MM.1S (cell line): ENCODE data around the gene KAT2A.

Experiments
- DNase-seq: peaks from one replicate; pipeline ENCODE4 v3.0.0-alpha.2; 2015
- H2AFZ ChIP-seq: fragments of 300-600 bp; sonication (generic); 2 replicates; pipeline ENCODE4 v1.6.0; 2016; ENCODE audit warnings: antibody characterized with exemption, low read length
- H3F3A ChIP-seq: fragments of 300-600 bp; sonication (generic); 2 replicates; pipeline ENCODE4 v1.6.1; 2016; ENCODE audit warnings: mild to moderate bottlenecking, antibody characterized with exemption, low read length, moderate library complexity, mixed read lengths; ENCODE audit not compliant: insufficient read depth
- H3K27ac ChIP-seq: fragments of 300-600 bp; sonication (generic); 2 replicates; pipeline ENCODE4 v1.5.1; 2016; ENCODE audit warnings: mild to moderate bottlenecking, low read length
- H3K27me3 ChIP-seq: fragments of 300-600 bp; sonication (generic); replicated peaks from 2 replicates; pipeline ENCODE4 v1.6.0; 2016; ENCODE audit warnings: low read length; ENCODE audit not compliant: insufficient read depth
- H3K36me3 ChIP-seq: fragments of 300-600 bp; sonication (generic); replicated peaks from 2 replicates; pipeline ENCODE4 v1.6.1; 2016; ENCODE audit warnings: mild to moderate bottlenecking, low read length, mixed read lengths; ENCODE audit not compliant: insufficient read depth
- H3K4me1 ChIP-seq: fragments of 300-600 bp; sonication (generic); 2 replicates; pipeline ENCODE4 v1.6.1; 2016; ENCODE audit warnings: low read length, mixed read lengths
- H3K4me2 ChIP-seq: fragments of 300-600 bp; sonication (generic); 2 replicates; pipeline ENCODE4 v1.6.0; 2016; ENCODE audit warnings: low read depth, low read length
- H3K4me3 ChIP-seq: fragments of 300-600 bp; sonication (generic); 2 replicates; pipeline ENCODE4 v1.5.1; 2016; ENCODE audit warnings: low read length, mixed read lengths
- H3K79me2 ChIP-seq: fragments of 300-600 bp; sonication (generic); 2 replicates; pipeline ENCODE4 v1.6.1; 2016; ENCODE audit warnings: mixed run types, low read length, mixed read lengths
- H3K9ac ChIP-seq: fragments of 300-600 bp; sonication (generic); 2 replicates; pipeline ENCODE4 v1.6.1; 2016; ENCODE audit warnings: low read length, mixed read lengths
- H3K9me2 ChIP-seq: fragments of 300-600 bp; sonication (generic); replicated peaks from 2 replicates; pipeline ENCODE4 v1.6.1; 2016; ENCODE audit warnings: mild to moderate bottlenecking, low read length, mixed read lengths; ENCODE audit not compliant: insufficient read depth
- H3K9me3 ChIP-seq: fragments of 300-600 bp; sonication (generic); replicated peaks from 2 replicates; pipeline ENCODE4 v1.6.1; 2016; ENCODE audit warnings: mild to moderate bottlenecking, low read length, mixed read lengths; ENCODE audit not compliant: insufficient read depth
- H4K20me1 ChIP-seq: fragments of 300-600 bp; sonication (generic); 2 replicates; pipeline ENCODE4 v1.6.1; 2016; ENCODE audit warnings: mild to moderate bottlenecking, low read length, moderate library complexity, mixed read lengths; ENCODE audit not compliant: insufficient read depth
- EZH2 ChIP-seq: fragments of 300-600 bp; sonication (generic); optimal IDR thresholded peaks from 2 replicates; pipeline ENCODE3; 2017; ENCODE audit warnings: low read depth, mild to moderate bottlenecking, antibody characterized with exemption, low read length, mixed read lengths
- EZH2phosphoT487 ChIP-seq: fragments of 300-600 bp; sonication (generic); IDR thresholded peaks from 2 replicates; pipeline ENCODE4 v1.6.1; 2018; ENCODE audit warnings: antibody characterized with exemption, low read length
- TF ChIP-seq, protein P1 (sequence below): fragments of 300-600 bp; sonication (generic); IDR thresholded peaks from 2 replicates; pipeline ENCODE4 v1.5.1; 2016; ENCODE audit warnings: antibody characterized with exemption, low read length, mixed read lengths

Gene KAT2A

DNA sequence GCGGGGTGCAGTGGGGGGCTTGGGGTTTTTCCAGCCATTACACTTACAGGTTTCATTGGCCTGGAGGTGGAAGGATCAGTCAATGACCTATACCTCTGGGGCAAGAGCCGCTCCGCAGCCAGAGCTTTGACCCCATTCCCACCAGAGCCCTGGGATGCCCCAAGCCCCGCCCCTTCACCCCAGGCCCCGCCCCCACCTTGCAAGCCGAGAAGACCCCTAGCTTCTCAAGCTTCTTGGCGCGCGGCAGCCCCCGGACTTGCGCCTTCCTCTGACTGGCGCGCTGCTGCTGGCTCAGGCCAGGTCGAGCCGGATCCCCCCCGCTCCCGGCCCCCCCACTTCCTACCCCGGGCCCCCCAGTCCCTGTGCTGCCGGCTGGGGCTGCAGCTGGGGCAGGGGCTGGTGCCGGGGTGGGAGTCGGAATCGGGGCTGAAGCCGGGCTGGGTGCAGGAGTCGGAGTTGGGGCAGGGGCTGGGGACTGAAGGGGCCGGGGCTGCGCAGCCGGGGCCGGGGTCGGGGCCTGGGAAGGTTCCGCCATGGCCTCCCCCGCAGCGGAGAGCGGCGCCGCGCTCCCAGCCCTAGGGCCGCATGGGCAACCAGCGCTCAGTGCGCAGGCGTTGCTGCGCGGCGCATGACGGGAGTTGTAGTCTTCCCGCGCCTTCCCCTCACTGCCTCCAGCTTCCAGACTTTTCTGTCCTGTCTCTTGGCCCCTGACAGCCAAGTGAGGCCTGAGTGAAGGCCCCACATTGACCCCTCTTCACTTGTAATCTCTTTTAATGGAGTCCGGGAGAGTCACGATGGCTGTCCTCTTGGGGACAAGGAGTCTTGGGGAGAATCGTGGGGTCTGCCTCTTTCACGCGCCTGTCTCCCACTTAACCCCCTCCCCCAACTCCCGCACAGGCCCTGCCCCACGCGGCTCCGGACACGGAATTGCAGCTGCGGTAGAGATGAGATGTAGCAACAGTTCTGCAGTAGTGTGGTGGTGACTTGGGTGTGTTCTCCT, at the start of gene KAT2A:
KAT2A (minus strand) TSS at position 598 of the 1,000 bp plus-strand sequence; CDS start at position 535, 63 bp downstream.
- Histone ChIP-seq H3K4me1 (peaks cover 17% of the 10 kb centered on the region), H3K27me3 (no peaks in the 10 kb centered on the region), H3K4me2 (peak within 1 kb of the TSS; percentile 99), H3F3A (peaks cover 9% of the 10 kb centered on the region; the same call in 1 of the 2 replicates), H3K9me3 (no peaks in the 10 kb centered on the region), H4K20me1 (no peaks in the 10 kb centered on the region), H3K9me2 (no peaks in the 10 kb centered on the region), H3K9ac (peak within 1 kb of the TSS; percentile 74), H3K79me2 (peaks cover 9% of the 10 kb centered on the region), H3K36me3 (no peaks in the 10 kb centered on the region), H2AFZ (peak within 1 kb of the TSS; percentile 62), H3K27ac (no peak within 1 kb of the TSS), H3K4me3 (peak within 1 kb of the TSS; percentile 67)
- DNase-seq, result peak; percentile 83
- TF ChIP-seq EZH2phosphoT487 (no peak), EZH2 (no peak)
- TF ChIP-seq, protein P1, sequence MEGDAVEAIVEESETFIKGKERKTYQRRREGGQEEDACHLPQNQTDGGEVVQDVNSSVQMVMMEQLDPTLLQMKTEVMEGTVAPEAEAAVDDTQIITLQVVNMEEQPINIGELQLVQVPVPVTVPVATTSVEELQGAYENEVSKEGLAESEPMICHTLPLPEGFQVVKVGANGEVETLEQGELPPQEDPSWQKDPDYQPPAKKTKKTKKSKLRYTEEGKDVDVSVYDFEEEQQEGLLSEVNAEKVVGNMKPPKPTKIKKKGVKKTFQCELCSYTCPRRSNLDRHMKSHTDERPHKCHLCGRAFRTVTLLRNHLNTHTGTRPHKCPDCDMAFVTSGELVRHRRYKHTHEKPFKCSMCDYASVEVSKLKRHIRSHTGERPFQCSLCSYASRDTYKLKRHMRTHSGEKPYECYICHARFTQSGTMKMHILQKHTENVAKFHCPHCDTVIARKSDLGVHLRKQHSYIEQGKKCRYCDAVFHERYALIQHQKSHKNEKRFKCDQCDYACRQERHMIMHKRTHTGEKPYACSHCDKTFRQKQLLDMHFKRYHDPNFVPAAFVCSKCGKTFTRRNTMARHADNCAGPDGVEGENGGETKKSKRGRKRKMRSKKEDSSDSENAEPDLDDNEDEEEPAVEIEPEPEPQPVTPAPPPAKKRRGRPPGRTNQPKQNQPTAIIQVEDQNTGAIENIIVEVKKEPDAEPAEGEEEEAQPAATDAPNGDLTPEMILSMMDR, result no peak

DNA sequence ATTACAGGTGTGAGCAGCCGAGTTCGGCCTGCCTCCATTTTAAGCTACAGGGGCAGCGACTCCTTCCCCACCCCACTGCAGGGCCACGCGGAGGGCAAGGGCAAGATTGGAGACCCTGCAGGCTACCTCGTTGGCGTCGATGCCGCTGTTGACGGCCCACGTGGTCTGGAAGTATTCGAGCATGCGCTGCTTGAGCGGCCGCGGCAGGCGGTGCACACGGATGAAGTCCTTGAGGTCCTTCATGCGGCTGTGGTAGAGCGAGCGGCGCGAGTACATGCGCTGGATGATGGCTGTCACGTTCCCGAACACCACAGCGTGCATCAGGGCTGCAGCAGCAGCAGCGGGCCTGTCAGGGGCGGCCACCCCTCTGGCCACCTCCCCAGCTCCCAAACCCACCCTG, 48.2 kb upstream of the KAT2A start:
- H2AFZ ChIP-seq, result no peak overlapping the region
- no peak overlapping the region for H3K9ac ChIP-seq
- no peaks in the 10 kb centered on the region for H3K79me2 ChIP-seq
- no peaks in the 10 kb centered on the region for H4K20me1 ChIP-seq
- no peak overlapping the region for H3K4me2 ChIP-seq
- DNase-seq, result no peak
- no peak overlapping the region for H3K4me3 ChIP-seq
- TF ChIP-seq EZH2phosphoT487 (no peak), EZH2 (no peak)
- TF ChIP-seq, protein P1, result no peak
- H3K9me2 ChIP-seq, result no peaks in the 10 kb centered on the region
- H3F3A ChIP-seq, result no peaks in the 10 kb centered on the region
- H3K27ac ChIP-seq, result no peak overlapping the region
- H3K27me3 ChIP-seq, result no peaks in the 10 kb centered on the region
- no peaks in the 10 kb centered on the region for H3K9me3 ChIP-seq
- H3K4me1 ChIP-seq, result no peaks in the 10 kb centered on the region
- no peaks in the 10 kb centered on the region for H3K36me3 ChIP-seq

DNA sequence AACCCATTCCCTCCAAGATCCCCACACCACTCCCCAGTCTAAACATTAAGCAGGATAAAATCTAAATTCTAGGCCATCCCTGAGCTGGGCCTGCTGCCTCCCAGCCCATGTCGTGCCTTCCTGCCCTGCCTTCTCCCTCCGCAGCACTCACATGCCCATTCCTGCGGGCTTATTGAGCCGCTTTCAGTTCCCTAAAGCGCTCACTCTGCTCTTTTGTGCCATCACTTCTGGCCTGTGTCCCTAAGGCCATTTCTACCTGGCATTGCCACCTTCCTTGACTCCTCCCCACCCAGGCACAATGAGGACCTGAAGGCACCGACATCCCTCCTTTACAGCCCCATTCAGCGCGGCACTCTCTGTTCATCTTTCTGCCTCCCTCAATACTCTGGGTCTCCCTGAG, 46.6 kb upstream of the KAT2A start:
- Histone ChIP-seq H3K9ac (no peak overlapping the region), H3K36me3 (no peaks in the 10 kb centered on the region), H3K4me3 (no peak overlapping the region), H3K9me3 (no peaks in the 10 kb centered on the region), H4K20me1 (no peaks in the 10 kb centered on the region), H2AFZ (no peak overlapping the region), H3F3A (no peaks in the 10 kb centered on the region), H3K4me1 (no peaks in the 10 kb centered on the region), H3K27ac (no peak overlapping the region), H3K9me2 (no peaks in the 10 kb centered on the region), H3K4me2 (no peak overlapping the region), H3K27me3 (no peaks in the 10 kb centered on the region), H3K79me2 (no peaks in the 10 kb centered on the region)
- TF ChIP-seq, protein P1, result no peak
- TF ChIP-seq EZH2phosphoT487 (no peak), EZH2 (no peak)
- DNase-seq, result no peak
